ENCODE data around the gene SUFU.
"Not testable (repeated sequence)": the region's sequence is repeated elsewhere in the genome, so short reads cannot be mapped to it uniquely, and the experiment has no call there.

Gene SUFU

DNA sequence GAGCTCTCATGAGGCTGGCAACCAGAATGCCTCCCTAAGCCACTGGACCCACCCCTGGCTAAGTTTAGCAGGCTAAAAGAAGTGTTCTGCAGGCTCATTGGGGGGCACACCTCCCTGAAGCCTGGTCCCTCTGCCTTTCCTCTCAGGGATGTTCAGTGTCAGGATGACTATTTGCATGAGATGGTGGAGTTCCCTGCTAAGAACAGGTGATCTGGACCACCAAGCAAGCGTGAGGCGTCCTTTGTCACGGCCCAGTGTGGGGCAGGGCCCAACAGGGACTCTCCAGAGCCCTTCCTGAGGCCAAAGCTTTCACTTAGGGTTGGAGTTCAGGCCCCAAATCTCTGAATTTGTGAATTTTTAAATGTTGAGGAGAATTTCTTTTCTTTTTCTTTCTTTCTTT lies 12.0 kb downstream of the SUFU start:
- no peak for DNase-seq

DNA sequence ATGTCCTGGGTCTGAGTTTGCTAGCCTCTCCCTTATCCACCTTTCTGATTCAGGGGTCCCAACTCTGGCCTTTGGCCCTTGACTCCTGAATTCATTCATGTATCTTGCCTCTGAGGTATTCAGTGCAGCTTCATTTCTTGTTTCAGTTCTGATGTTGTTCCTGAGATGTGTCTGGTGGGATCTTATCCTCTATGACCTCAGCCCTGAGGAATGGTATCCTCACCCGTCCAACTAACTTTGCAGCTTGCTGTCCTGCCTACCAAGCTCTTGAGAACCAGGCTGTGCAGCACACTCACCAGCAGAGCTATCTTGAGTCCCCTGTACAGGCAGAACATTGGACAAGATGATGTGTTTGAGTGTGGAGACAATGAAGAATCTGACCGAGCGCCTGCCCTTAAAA lies 13.8 kb downstream of the SUFU start:
- DNase-seq: no peak

DNA sequence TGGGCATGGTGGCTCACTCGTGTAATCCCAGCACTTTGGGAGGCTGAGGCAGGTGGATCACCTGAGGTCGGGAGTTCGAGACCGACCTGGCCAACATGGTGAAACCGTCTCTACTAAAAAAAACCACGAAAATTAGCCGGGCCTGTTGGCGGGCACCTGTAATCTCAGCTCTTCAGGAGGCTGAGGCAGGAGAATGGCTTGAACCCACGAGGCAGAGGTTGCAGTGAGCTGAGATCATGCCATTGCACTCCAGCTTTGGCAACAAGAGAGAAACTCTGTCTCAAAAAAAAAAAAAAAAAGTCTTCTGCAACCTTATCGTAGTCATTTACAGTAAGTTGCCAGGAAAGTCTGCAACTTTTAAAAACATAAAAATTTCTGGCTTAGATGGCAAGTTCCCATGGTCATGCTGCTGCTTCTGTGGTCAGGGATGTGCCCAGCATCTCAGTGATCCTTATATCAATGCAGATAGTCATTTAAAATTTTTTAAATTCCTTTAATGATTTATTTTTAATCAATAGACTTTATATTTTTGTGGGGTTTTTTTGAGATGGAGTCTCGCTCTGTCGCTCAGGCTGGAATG lies 15.6 kb downstream of the SUFU start:
- no peak for DNase-seq

DNA sequence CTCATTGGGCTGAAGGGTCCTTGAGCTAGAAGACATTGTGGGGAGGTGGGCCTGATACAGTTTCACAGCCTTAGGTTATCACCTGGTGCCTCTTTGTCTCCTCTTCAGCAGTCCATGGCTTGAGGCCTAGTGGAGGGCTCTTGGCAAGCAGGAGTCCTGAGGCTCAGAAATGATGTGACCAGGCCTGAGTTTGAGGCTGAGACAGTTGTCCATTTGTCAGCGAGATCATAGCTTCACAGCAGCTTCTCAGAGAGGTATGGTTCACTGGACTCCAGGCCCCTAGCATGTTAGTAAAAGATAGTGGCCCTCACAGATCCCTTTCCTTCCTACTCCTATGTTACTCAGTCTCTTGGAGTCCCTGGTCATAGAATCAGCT lies 19.1 kb downstream of the SUFU start:
- no peak for DNase-seq

DNA sequence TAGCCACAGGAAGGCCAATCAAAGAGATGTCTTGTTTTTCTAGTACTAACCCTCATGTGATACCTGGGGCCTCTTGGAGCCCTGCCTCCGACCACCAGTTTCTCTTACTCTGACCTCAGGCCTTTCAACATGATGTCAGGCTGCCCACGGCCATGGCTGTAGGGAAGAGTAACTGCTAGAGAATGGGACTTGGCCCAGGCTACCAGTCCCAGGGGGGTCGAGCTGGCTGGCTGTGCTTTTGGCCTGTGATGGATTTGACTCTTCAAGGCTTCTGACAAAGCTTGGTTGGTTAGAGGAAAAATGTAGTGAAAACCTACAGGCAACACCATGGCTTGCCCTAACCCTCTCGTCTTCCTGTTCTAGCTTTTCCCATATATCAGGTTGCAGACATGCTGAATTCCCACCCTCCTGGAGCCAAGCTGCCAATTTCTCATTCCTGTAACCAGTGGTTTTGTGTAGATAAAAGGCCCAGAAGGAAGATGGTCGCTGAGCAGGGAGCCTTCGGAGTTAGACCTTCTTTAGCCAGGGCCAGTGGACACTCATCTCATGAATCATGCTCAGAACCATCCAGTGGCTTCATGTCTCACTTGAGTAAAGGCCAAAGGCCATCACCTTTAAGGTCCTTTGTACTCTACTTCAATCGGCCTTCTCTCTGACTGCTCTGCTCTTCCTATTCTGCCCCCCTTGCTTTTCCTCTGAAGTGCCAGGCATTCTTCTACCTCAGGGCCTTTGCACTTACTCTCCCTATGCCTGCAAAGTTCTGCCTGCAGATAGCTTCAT lies 19.7 kb downstream of the SUFU start:
- no peak for DNase-seq

DNA sequence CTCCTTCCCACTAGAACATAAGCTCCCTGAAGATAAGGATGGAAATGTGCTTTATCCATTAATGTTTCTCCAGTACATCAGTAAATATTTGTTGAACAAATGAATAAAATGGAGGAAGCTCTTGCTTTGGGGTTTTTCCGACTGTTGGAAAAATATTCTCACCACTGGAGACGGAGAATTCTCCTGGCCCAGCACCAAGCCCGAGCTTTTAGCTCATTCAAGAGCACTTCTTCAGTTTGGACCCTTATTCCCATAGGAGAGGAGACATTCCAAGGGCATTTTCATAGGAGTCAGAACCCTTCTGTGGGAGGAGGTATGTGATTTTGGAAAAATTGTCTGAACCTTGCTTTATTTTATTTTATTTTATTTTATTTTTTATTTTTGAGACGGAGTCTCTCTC lies 21.0 kb downstream of the SUFU start:
- DNase-seq: no peak

DNA sequence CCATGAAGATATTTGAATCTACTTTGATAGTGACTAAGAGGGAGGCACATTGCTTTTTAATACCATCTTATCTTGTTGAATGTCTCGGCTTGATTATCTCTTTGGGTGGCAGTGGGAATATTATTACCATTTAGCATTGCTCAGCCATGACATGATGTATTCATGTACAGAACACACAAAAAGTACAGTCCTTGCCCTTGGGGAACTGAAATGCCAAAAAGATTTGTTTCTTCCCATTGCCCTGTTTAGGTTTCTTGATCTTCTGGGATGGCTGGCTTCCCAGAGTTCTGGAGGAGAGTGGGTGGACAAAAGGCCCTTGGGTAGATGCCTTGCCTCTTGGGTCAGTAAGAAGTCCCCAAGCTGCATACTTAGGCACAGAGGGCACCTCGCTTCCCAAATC lies 23.8 kb downstream of the SUFU start:
- DNase-seq: no peak

DNA sequence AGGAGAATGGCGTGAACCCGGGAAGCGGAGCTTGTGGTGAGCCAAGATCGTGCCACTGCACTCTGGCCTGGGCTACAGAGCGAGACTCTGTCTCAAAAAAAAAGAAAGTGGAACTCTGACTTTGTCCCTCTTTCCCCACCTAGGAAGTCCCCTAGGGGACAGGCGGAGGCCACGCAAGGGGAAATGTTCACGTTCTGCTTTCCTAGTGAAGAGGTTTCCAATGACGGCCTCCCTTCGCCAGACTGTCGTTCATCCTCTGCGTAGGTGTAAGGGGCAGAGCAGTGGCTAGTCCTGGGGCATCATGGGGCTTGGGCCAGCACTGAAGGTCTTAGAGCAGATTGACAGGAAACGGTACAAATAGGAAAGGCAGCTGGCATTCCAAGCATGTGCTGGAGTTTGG lies 30.6 kb downstream of the SUFU start:
- no peak for DNase-seq

DNA sequence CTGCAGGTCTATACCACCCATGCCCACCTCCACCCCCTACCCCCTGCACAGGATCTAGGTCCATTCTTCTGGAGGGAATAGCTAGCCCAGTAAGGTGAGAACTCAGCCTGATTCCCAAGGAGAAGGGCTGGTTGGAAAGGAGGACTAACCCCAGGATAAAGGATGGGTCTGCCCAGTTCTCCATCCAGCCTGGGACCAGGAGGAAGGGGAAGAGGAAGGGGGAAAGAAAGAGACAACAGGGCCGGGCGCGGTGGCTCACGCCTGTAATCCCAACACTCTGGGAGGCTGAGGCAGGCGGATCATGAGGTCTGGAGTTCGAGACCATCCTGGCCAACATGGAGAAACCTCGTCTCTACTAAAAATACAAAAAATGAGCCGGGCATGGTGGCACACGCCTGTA lies 31.2 kb downstream of the SUFU start:
- DNase-seq: not testable (repeated sequence)

DNA sequence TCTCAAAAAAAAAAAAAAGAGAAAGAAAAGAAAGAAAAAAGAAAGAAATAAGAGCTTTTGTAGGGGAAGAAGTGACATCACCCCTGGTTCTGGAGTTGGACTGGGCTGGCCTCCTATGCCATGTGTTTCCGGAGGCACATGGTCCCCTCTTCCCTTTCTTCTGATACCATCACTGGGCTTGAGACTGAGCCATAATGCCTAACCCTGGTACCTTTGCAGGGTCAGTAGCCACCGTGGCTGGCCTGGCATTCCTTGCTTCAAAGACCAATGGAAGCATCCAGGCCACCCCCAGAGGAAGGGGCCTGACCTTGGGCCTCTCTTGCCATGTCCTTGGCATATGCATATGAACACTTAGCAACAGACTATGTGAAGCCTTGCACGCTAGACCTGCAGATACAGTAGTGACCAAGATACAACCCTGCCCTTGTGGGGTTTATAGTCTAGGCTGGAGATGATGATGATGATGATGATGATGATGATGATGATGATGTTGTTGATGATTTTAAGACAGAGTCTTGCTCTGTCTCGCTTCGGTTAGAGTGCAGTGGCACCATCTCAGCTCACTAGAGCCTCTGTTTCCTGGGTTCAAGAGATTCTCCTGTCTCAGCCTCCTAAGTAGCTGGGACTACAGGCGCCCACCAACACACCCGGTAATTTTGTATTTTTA lies 31.8 kb downstream of the SUFU start:
- no peak for DNase-seq

DNA sequence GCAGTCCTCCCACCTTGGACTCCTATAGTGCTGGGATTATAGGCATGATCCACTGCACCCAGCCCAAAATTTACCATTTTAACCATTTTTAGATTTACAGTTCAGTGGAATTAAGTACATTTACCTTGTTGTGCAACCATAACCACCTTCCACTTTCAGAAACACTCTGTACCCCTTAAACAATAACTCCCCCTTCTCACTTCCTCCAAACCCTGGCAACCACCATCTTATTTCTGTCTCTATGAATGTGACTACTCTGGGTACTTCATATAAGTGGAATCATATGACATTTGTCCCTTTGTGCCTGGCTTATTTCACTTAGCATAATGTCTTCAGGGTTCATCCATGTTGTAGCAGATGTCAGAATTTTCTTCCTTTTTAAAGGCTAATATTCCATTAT lies 33.6 kb downstream of the SUFU start:
- DNase-seq: no peak

DNA sequence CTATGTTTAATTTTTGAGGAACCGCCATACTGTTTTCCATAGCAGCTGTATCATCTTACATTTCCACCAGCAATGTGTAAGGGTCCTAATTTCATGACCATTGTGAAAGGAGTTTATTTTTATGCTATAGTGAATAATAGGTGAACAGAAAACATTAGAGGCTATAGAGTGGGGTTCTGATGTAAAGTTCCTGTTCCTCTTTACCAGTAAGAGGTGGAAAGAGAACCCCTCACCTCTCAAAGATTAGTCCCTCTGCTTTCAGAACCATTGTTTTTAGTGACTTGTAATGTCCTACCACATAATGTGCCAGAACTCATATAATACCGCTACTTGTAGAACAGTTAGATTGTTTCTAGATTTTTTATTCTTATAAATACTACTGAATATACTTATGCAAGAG lies 34.2 kb downstream of the SUFU start:
- DNase-seq: no peak

DNA sequence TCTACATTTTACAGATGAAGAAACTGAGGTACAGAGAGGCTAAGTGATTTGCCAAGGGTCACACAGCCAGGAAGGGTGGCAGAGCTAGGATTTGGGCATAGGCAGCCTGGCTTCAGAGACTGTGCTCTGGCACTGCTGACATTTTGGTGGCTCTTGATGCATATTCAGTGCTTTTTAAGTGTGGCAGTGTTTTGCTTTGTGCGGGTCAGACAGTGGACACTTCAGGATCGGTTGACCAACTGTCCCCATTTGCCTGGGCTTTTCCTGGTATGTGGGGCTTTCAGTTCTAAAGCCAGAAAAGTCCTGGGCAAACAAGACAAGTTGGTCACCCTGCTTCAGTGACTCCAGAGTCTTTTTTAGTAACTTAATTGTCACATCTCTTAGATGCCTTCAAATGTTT lies 35.0 kb downstream of the SUFU start:
- no peak for DNase-seq

DNA sequence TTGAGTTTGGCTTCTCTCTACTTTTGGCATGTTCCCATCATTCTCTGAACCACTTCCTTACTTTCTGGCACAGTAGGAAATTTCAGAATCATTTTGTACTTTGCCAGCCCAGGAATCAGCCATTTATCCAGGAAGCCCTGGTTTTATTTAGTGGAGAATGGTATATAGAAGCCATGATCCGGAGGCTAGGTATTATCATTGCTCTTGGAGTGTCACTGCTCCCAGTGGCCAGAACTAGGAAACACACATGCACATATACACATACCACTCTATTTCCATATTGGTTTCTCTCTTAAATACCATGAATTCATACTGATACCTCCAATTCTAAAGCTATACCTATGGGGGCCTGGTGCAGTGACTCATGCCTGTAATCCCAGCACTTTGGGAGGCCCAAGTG lies 36.3 kb downstream of the SUFU start:
- no peak for DNase-seq

DNA sequence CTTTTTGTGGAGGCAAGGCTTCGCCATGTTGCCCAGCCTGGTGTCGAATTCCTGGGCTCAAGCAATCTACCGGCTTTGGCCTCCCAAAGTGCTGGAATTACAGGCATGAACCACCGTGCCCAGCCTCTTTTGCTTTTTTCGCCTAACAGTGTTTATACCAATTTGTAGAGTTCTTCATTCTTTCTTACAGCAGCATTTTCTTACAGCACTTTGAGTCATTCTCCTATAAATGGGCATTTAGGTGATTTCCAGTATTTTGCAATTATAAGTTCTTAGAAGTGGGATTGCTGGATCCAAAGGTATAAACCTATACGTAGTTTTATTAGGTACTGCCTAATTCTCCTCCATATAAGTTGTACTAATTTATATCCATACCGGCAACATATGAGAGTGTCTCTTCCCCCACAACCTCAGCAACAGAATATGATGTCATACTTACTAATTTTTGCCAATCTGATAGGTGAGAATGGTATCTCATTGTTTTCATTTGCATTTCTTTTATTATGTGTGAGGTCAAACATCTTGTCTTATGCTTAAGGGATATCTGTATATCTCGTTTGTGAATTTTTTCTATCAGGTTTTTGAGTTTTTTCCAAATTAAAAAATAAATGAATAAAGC lies 39.1 kb downstream of the SUFU start:
- DNase-seq: no peak

DNA sequence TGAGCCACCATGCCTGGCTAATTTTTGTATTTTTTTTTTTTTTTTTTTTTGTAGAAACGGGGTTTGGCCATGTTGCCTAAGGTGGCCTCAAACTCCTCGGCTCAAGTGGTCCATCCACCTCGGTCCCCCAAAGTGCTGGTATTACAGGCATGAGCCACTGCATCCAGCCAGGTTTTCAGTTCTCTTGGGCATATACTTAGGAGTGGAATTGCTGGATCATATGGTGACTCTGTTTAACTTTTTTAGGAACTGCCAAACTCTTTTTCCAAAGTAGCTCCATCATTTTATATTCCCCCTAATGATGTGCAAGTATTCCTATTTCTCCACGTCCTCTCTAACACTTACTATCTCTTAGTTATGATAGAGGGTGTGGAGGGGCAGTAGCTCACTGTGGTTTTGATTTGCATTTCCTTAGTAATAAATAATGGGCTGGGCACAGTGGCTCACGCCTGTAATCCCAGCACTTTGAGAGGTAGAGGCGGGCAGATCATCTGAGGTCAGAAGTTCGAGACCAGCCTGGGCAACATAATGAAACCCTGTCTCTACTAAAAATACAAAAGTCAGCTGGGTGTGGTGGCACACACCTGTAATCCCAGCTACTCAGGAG lies 41.6 kb downstream of the SUFU start:
- DNase-seq: no peak

DNA sequence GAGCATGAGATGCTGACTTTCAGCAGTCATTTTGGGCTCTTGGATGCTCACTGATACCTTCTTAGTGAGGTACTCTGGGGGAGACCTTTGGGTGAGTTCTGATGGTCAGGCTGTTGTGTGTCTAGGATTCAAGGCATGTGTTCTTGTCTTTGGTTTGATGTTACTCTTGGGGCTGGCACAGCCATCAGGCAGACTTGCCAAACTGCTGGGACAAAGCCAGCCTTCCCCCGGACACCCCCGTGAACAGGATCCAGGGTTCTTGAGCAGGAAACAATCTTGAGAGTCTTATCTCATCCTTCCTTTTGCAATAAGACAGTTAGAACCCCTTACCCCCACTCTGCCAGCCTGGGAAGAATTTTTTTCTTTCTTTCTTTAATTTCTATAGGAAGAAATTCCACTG lies 42.2 kb downstream of the SUFU start:
- DNase-seq: no peak

DNA sequence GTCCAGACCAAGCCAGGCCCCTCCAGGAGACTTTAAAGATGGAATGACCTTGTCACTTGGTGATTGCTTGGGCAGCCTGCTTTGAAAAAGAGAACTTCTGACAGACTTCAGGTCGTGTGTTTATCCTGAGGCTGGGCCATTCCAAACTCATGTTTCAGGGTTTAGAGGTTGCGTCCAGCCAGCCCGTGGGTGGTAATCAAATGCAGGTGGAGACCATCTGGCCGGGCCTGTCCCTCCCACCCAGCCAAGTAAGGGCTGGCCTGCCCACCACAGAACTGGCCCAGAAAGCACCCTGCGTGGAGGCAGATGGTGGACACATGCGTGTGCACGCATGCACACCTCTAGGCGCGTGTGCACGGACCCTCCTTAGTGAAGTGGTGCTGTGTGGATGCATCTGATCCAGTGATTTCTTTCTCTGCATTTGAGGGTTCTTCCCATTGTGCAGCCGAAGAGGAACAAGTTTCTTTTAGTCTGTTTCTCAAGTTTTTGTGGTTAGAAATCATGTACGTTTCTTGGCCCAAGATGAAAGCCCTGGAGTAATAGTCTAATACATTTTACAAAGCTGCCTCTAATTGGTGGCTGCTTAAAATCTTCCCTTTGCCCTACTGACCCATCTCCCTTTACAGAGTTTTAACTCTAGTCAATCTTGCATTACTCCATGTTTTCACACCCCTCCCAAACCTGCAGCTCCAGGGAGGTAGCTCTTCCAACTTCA lies 43.0 kb downstream of the SUFU start:
- DNase-seq: no peak

DNA sequence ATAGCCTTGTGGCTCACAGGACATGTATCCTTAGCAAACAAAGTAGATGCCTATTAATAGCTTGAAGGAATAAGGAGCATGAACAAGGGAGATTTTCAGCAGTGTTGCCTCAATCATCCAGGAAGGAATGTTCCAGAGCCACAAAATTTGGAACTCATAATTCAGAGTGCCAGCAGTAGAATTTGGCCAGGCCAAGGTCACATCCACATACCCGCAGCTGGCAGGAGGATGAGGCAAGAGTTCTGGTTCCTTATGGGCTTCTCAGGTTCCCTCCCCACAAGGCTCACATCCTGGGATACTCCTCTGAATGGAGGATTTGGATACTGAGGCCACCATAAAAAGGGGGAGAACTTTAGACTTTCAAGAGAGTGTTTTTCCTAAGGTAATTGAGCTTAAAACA lies 45.8 kb downstream of the SUFU start:
- DNase-seq: no peak

DNA sequence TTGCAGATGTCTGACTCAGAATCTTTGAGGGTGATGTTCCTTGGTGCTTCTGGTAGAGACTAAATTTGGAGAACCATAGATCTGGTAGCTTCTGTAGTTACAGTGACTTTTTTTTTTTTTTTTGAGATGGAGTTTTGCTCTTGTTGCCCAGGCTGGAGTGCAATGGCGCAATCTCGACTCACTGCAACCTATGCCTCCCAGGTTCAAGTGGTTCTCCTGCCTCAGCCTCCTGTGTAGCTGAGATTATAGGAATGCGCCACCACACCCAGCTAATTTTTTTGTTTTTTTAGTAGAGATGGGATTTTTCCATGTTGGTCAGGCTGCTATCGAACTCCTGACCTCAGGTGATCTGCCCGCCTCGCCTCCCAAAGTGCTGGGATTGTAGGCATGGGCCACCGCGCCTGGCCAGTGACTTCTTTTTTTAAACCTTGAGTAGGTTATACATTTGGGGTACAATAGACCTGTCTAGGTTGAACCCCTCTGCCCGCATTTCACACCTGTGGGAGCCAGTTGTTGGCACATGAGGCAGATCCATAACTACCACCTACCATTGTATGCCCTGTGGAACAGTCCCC lies 47.0 kb downstream of the SUFU start:
- no peak for DNase-seq

DNA sequence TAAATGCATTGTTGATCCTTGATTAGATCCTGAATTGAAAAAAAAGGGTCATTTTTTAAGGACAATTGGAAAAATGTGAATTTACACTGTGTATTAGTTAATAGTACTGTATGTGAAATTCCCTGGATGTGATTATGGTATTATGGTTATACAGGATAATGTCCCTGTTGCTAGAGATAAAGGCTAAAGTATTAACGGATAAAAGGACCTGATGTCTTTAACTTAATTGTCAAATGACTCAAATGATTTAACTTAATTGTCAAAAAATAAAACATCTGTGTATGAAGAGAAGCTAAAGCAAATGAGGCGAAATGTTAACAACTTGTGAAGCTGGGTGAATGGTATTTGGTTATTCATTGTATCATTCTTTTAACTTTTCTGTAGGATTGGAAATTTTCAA lies 48.8 kb downstream of the SUFU start:
- DNase-seq: no peak

DNA sequence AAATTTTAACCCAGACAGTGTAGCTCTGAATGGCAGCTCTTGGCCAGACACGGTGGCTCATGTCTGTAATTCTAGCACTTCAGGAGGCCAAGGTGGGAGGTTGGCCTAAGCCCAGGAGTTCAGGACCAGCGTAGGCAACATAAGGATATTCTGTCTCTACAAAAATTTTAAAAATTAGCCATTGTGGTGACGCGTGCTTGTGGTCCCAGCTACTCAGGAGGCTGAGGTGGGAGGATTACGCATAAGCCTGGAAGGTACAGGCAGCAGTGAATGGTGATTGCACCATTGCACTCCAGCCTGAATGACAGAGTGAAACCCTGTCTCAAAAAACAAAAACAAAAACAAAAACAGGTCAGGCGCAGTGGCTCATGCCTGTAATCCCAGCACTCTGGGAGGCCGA lies 50.0 kb downstream of the SUFU start:
- no peak for DNase-seq

DNA sequence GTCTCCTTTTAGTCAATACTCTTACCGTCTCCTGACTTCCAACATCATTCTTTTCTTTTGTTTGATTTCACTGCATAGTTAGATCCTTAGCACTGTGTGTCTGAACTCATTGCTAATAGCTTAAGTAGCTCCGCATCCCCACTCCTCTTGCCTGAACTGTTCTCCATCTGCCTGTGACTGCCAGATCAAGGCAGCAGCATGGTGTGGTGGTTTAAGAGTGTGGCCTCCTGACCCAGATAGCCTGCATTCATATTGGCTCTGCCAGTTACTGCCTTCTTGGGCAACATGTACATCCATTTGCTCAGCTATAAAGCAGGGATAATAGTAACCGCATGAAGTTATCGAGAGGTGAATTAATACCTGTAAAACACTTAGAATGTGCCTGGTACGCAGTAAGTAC lies 50.8 kb downstream of the SUFU start:
- DNase-seq: no peak

Data from activated T-cell treated with anti-CD3 and anti-CD28 coated beads for 4 hours (primary cell).